ENCODE measurements around the gene CCDC90B. TPM values are rescaled to one million over a fixed set of nuclear protein-coding genes. Genes with fewer than 3 reads are reported as not detected.
A peak's percentile ranks its signal among the peaks of the same experiment; 100 is the strongest.

Gene CCDC90B
- polyA plus RNA-seq, 1 donor (not counting 4 experiments of a cell fraction or from before 2014, with no cell fraction given), result 46.9 TPM

DNA sequence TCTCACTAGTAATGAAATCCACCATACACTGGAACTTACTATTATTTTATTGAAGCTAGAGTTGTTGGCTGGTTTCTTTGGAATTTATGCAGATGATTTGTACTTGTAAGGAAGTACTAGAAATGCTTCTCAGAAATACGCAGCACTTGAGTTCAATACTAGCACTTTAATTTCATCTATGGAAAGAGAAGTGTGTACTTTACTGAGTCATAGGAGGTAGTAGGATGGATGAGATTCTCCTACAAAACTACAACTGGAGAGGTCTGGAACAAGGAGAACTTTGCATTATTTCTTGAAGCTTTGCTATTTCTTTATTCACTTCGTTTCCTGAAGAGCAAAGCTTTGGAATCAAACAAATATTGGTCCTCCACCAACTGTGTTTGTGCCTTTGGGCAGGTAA is 44.1 kb upstream of the CCDC90B start:
- dilution Hi-C loops (cut with MboI; ENCODE audit: extremely low pct_ligation_motif_present, low sequenced_read_pairs), result no loop called here
- no peak overlapping the region for H2AFZ ChIP-seq (ENCODE audit: control insufficient read depth, low read length)
- no peak overlapping the region for H3K4me3 ChIP-seq (ENCODE audit: control insufficient read depth in 2 of 3, extremely low read depth in 1 of 3, insufficient read depth in 2 of 3, low read depth in 1 of 3, low read length in 3 of 3)
- H3K27me3 ChIP-seq (ENCODE audit: control insufficient read depth, extremely low read depth, insufficient read depth, low read length), result no peaks in the 10 kb centered on the region
- H3K36me3 ChIP-seq (ENCODE audit: control insufficient read depth in 2 of 2, extremely low read depth in 1 of 2, insufficient read depth in 2 of 2, low read length in 2 of 2), result no peaks in the 10 kb centered on the region
- no peak overlapping the region for H3K4me2 ChIP-seq (ENCODE audit: control insufficient read depth, extremely low read depth, insufficient read depth, low read depth, low read length)
- H3K27ac ChIP-seq (ENCODE audit: control insufficient read depth, insufficient read depth, low read length), result no peak overlapping the region
- no peaks in the 10 kb centered on the region for H3K79me2 ChIP-seq (ENCODE audit: control insufficient read depth, insufficient read depth, low read length)
- H3K9me1 ChIP-seq (ENCODE audit: control insufficient read depth, extremely low read depth, insufficient read depth, low read length), result no peaks in the 10 kb centered on the region
- no peak overlapping the region for H3K9ac ChIP-seq (ENCODE audit: control insufficient read depth, extremely low read depth, insufficient read depth, low read length)
- DNase-seq (ENCODE audit: low read depth, low spot score), result no peak
- no peak for FAIRE-seq
- no peak for TF ChIP-seq EZH2 (IDR thresholded peaks at IDR 0.05; ENCODE audit: low read length)
- TF ChIP-seq, protein P1, sequence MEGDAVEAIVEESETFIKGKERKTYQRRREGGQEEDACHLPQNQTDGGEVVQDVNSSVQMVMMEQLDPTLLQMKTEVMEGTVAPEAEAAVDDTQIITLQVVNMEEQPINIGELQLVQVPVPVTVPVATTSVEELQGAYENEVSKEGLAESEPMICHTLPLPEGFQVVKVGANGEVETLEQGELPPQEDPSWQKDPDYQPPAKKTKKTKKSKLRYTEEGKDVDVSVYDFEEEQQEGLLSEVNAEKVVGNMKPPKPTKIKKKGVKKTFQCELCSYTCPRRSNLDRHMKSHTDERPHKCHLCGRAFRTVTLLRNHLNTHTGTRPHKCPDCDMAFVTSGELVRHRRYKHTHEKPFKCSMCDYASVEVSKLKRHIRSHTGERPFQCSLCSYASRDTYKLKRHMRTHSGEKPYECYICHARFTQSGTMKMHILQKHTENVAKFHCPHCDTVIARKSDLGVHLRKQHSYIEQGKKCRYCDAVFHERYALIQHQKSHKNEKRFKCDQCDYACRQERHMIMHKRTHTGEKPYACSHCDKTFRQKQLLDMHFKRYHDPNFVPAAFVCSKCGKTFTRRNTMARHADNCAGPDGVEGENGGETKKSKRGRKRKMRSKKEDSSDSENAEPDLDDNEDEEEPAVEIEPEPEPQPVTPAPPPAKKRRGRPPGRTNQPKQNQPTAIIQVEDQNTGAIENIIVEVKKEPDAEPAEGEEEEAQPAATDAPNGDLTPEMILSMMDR (optimal IDR thresholded peaks at IDR 0.05 in 1 of 3, IDR thresholded peaks at IDR 0.05 in 1 of 3, conservative IDR thresholded peaks at IDR 0.05 in 1 of 3; ENCODE audit: extremely low read depth in 1 of 3, insufficient read depth in 2 of 3, low read length in 3 of 3), result no peak
- no peaks in the 10 kb centered on the region for H4K20me1 ChIP-seq (ENCODE audit: control insufficient read depth, extremely low read depth, insufficient read depth, low read length)
- no peaks in the 10 kb centered on the region for H3K9me3 ChIP-seq (ENCODE audit: control insufficient read depth, low read depth, low read length)
- no peaks in the 10 kb centered on the region for H3K4me1 ChIP-seq (ENCODE audit: control insufficient read depth, extremely low read depth, insufficient read depth, low read length)

DNA sequence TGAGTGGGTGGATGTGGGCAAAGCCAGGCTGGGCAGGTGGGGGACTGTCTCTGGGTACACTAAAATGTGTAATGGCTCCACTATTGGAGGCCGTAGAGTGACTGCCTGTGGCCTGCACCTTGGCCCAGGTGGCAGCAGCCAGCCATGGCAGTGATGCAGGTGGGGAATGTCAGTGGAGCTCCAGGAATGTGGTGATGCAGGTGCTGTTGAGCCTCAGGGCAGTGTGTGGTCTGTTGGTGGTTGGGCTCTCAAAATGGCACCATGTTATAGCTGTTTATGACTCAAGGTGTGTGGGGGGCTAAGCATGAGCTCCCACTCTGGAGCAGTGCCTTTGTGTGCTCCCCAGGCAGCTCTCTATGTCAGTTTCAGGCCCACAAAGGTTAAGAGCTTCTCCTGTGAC is 40.2 kb upstream of the CCDC90B start:
- no peaks in the 10 kb centered on the region for H3K9me1 ChIP-seq (ENCODE audit: control insufficient read depth, extremely low read depth, insufficient read depth, low read length)
- no peaks in the 10 kb centered on the region for H3K36me3 ChIP-seq (ENCODE audit: control insufficient read depth in 2 of 2, extremely low read depth in 1 of 2, insufficient read depth in 2 of 2, low read length in 2 of 2)
- H3K27me3 ChIP-seq (ENCODE audit: control insufficient read depth, extremely low read depth, insufficient read depth, low read length), result no peaks in the 10 kb centered on the region
- H3K79me2 ChIP-seq (ENCODE audit: control insufficient read depth, insufficient read depth, low read length), result no peaks in the 10 kb centered on the region
- TF ChIP-seq, protein P1 (optimal IDR thresholded peaks at IDR 0.05 in 1 of 3, IDR thresholded peaks at IDR 0.05 in 1 of 3, conservative IDR thresholded peaks at IDR 0.05 in 1 of 3; ENCODE audit: extremely low read depth in 1 of 3, insufficient read depth in 2 of 3, low read length in 3 of 3), result peak in 1 of 3 experiments; percentile 3
- TF ChIP-seq EZH2 (IDR thresholded peaks at IDR 0.05; ENCODE audit: low read length), result no peak
- H3K4me3 ChIP-seq (ENCODE audit: control insufficient read depth in 2 of 3, extremely low read depth in 1 of 3, insufficient read depth in 2 of 3, low read depth in 1 of 3, low read length in 3 of 3), result no peak overlapping the region
- no peak overlapping the region for H3K9ac ChIP-seq (ENCODE audit: control insufficient read depth, extremely low read depth, insufficient read depth, low read length)
- no peak overlapping the region for H3K27ac ChIP-seq (ENCODE audit: control insufficient read depth, insufficient read depth, low read length)
- no peak overlapping the region for H3K4me2 ChIP-seq (ENCODE audit: control insufficient read depth, extremely low read depth, insufficient read depth, low read depth, low read length)
- H4K20me1 ChIP-seq (ENCODE audit: control insufficient read depth, extremely low read depth, insufficient read depth, low read length), result no peaks in the 10 kb centered on the region
- no peaks in the 10 kb centered on the region for H3K4me1 ChIP-seq (ENCODE audit: control insufficient read depth, extremely low read depth, insufficient read depth, low read length)
- H2AFZ ChIP-seq (ENCODE audit: control insufficient read depth, low read length), result no peak overlapping the region
- dilution Hi-C loops (cut with MboI; ENCODE audit: extremely low pct_ligation_motif_present, low sequenced_read_pairs), result no loop called here
- no peaks in the 10 kb centered on the region for H3K9me3 ChIP-seq (ENCODE audit: control insufficient read depth, low read depth, low read length)
- no peak for DNase-seq (ENCODE audit: low read depth, low spot score)
- FAIRE-seq, result no peak

All from keratinocyte (primary cell).